OCI-LY7 (cell line): Measurements from ENCODE around the gene PPIL1. TPM values are rescaled to one million over a fixed set of nuclear protein-coding genes. Genes with fewer than 3 reads are reported as not detected.
A peak's percentile ranks its signal among the peaks of the same experiment; 100 is the strongest.

ENCODE experiments used
- BruUV-seq: library from RNA; stranded (reverse); fragments of 400-500 nt; replicated peaks from 2 replicates; lab custom pipeline; 2021; lab: Mats Ljungman, UMichigan
- CTCF ChIA-PET: fragments of 300-600 bp; sonication (Branson Sonifier 250); formaldehyde crosslinking; loops from one replicate; lab custom pipeline; 2022; ENCODE audit warnings: antibody characterized with exemption; ENCODE audit not compliant: unreplicated experiment; lab: Charles Lee
- POLR2A ChIA-PET: fragments of 300-600 bp; sonication (Branson Sonifier 250); formaldehyde crosslinking; loops from one replicate; lab custom pipeline; 2022; ENCODE audit warnings: antibody characterized with exemption; lab: Charles Lee
- DNase-seq: peaks from one replicate; pipeline ENCODE4 v3.0.0-alpha.2; 2015; ENCODE audit warnings: low spot score
- H2AFZ ChIP-seq: fragments of 200-600 bp; sonication (generic), shearing (Covaris generic); 2 replicates; pipeline ENCODE4 v1.6.1; 2014; ENCODE audit warnings: mild to moderate bottlenecking, antibody characterized with exemption, low read length, moderate library complexity
- H3K27ac ChIP-seq: fragments of 200-600 bp; sonication (generic); 2 replicates; pipeline ENCODE4 v1.5.1; 2014; ENCODE audit warnings: mixed run types, low read depth, mild to moderate bottlenecking, moderate library complexity, low read length, inconsistent platforms; ENCODE audit not compliant: poor library complexity, severe bottlenecking
- H3K36me3 ChIP-seq: fragments of 200-600 bp; sonication (generic); 2 replicates; pipeline ENCODE4 v1.6.1; 2014; ENCODE audit warnings: mild to moderate bottlenecking, antibody characterized with exemption, low read length, moderate library complexity, mixed read lengths; ENCODE audit not compliant: insufficient read depth
- H3K4me1 ChIP-seq: fragments of 200-600 bp; sonication (generic); 2 replicates; pipeline ENCODE4 v1.5.1; 2014; ENCODE audit warnings: mild to moderate bottlenecking, low read length; ENCODE audit not compliant: insufficient read depth, poor library complexity, severe bottlenecking
- H3K4me2 ChIP-seq: fragments of 200-600 bp; sonication (generic); 2 replicates; pipeline ENCODE4 v1.6.1; 2014; ENCODE audit warnings: mild to moderate bottlenecking, low read length
- H3K4me3 ChIP-seq: fragments of 200-600 bp; sonication (generic); 2 replicates; pipeline ENCODE4 v1.5.1; 2014; ENCODE audit warnings: mild to moderate bottlenecking, low read depth, low read length; ENCODE audit not compliant: poor library complexity, severe bottlenecking
- H3K79me2 ChIP-seq: fragments of 200-600 bp; sonication (generic); 2 replicates; pipeline ENCODE4 v1.6.1; 2016; ENCODE audit warnings: low read depth, mild to moderate bottlenecking, low read length, moderate library complexity, mixed read lengths; ENCODE audit not compliant: insufficient read depth
- H3K9me2 ChIP-seq: fragments of 200-600 bp; sonication (generic); 2 replicates; pipeline ENCODE4 v1.6.1; 2016; ENCODE audit warnings: mild to moderate bottlenecking, low read length, mixed read lengths; ENCODE audit not compliant: insufficient read depth
- H3K9me3 ChIP-seq: fragments of 200-600 bp; sonication (generic); 2 replicates; pipeline ENCODE4 v1.6.1; 2014; ENCODE audit warnings: mild to moderate bottlenecking, mixed run types, low read length, mixed read lengths
- H4K20me1 ChIP-seq: fragments of 200-600 bp; sonication (generic); 2 replicates; pipeline ENCODE4 v1.6.1; 2014; ENCODE audit warnings: mild to moderate bottlenecking, antibody characterized with exemption, low read length, moderate library complexity, mixed read lengths; ENCODE audit not compliant: insufficient read depth
- EZH2phosphoT487 ChIP-seq: fragments of 200-600 bp; sonication (generic); IDR thresholded peaks from 2 replicates; pipeline ENCODE4 v1.6.1; 2018; ENCODE audit warnings: low read depth, borderline replicate concordance, mild to moderate bottlenecking, mixed run types, antibody characterized with exemption, low read length, moderate library complexity, mixed read lengths
- intact Hi-C: fragments of 100-400 bp; cut with micrococcal nuclease; formaldehyde crosslinking; loops from one replicate; pipeline ENCODE4 v1.10.0; 2022; ENCODE audit not compliant: unreplicated experiment
- total RNA-seq, 2 experiments: library from RNA; depleted of rRNA in 1 of 2; stranded (reverse); fragments of >200 nt in 1 of 2; shearing (Covaris generic) in 1 of 2; gene quantifications; 2 replicates each; pipeline ENCODE4 v1.2.3, GENCODE V29; 2014 to 2022
- TF ChIP-seq, protein P1 (sequence below): fragments of 200-600 bp; sonication (generic); conservative IDR thresholded peaks from 2 replicates; pipeline ENCODE4 v1.5.1; 2014; ENCODE audit warnings: mild to moderate bottlenecking, antibody characterized with exemption, low read length, moderate library complexity, mixed read lengths

Gene PPIL1
- total RNA-seq, 2 experiments from 2014 or later: 38.9 to 40.0 TPM

GRCh38 chr6:36913082-36913481 is 38.5 kb upstream of the PPIL1 start:
- no peak overlapping the region for H3K27ac ChIP-seq
- no peak overlapping the region for H2AFZ ChIP-seq
- ChIA-PET POLR2A (no interaction called here), CTCF (no interaction called here)
- H3K4me1 ChIP-seq: no peaks in the 10 kb centered on the region
- H3K4me2 ChIP-seq: no peak overlapping the region
- no peak overlapping the region for H3K4me3 ChIP-seq
- H4K20me1 ChIP-seq: no peaks in the 10 kb centered on the region
- H3K9me2 ChIP-seq: no peaks in the 10 kb centered on the region
- peaks cover 31% of the 10 kb centered on the region for H3K36me3 ChIP-seq
- BruUV-seq: no TSS peak
- no peaks in the 10 kb centered on the region for H3K79me2 ChIP-seq
- no peak for DNase-seq
- H3K9me3 ChIP-seq: no peaks in the 10 kb centered on the region
- TF ChIP-seq, protein P1, sequence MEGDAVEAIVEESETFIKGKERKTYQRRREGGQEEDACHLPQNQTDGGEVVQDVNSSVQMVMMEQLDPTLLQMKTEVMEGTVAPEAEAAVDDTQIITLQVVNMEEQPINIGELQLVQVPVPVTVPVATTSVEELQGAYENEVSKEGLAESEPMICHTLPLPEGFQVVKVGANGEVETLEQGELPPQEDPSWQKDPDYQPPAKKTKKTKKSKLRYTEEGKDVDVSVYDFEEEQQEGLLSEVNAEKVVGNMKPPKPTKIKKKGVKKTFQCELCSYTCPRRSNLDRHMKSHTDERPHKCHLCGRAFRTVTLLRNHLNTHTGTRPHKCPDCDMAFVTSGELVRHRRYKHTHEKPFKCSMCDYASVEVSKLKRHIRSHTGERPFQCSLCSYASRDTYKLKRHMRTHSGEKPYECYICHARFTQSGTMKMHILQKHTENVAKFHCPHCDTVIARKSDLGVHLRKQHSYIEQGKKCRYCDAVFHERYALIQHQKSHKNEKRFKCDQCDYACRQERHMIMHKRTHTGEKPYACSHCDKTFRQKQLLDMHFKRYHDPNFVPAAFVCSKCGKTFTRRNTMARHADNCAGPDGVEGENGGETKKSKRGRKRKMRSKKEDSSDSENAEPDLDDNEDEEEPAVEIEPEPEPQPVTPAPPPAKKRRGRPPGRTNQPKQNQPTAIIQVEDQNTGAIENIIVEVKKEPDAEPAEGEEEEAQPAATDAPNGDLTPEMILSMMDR: no peak
- no peak for TF ChIP-seq EZH2phosphoT487
- intact Hi-C loops: no loop called here

DNA sequence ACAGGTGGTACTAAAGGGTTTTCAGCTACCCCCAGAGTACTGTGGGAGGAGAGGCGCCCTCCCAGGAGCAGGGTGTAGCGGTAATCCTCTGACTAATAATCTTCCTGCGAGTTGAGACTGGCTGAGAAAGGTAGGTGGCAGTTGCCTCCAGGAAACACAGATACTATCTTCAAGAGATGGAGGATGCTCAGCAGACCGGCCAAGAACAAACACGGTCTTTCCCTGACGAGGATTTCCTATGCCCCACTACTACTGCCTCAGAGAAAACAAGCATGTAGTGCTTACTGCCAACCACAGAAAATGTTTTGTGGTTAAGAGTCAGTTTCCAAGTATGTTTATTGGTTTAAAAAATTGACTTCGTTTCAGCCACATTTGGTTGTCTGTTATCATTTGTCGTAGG is 38.0 kb upstream of the PPIL1 start:
- DNase-seq: no peak
- Histone ChIP-seq H2AFZ (no peak overlapping the region), H3K9me3 (no peaks in the 10 kb centered on the region), H3K4me1 (no peaks in the 10 kb centered on the region), H3K9me2 (no peaks in the 10 kb centered on the region), H3K4me3 (no peak overlapping the region), H3K79me2 (no peaks in the 10 kb centered on the region), H3K36me3 (peaks cover 31% of the 10 kb centered on the region), H3K27ac (no peak overlapping the region), H4K20me1 (no peaks in the 10 kb centered on the region), H3K4me2 (no peak overlapping the region)
- intact Hi-C loops: no loop called here
- TF ChIP-seq, protein P1: no peak
- TF ChIP-seq EZH2phosphoT487: no peak
- no TSS peak for BruUV-seq
- POLR2A ChIA-PET: no interaction called here
- CTCF ChIA-PET: no interaction called here

GRCh38 chr6:36912030-36912454 is 37.4 kb upstream of the PPIL1 start:
- ChIA-PET POLR2A (no interaction called here), CTCF (no interaction called here)
- intact Hi-C loops: no loop called here
- peak; percentile 5 for DNase-seq
- H3K79me2 ChIP-seq: no peaks in the 10 kb centered on the region
- peaks cover 31% of the 10 kb centered on the region for H3K36me3 ChIP-seq
- H3K9me3 ChIP-seq: no peaks in the 10 kb centered on the region
- no peaks in the 10 kb centered on the region for H3K4me1 ChIP-seq
- no peak overlapping the region for H3K27ac ChIP-seq
- no peak for TF ChIP-seq EZH2phosphoT487
- TF ChIP-seq, protein P1: no peak
- no peaks in the 10 kb centered on the region for H4K20me1 ChIP-seq
- no peaks in the 10 kb centered on the region for H3K9me2 ChIP-seq
- BruUV-seq: no TSS peak
- no peak overlapping the region for H2AFZ ChIP-seq
- H3K4me3 ChIP-seq: no peak overlapping the region
- no peak overlapping the region for H3K4me2 ChIP-seq
